ENCODE results near the gene ACOT2.
A peak's percentile ranks its signal among the peaks of the same experiment; 100 is the strongest.
"Not testable (repeated sequence)": the region's sequence is repeated elsewhere in the genome, so short reads cannot be mapped to it uniquely, and the experiment has no call there.

ACOT2 gene

GRCh38 chr14:73582102-73582979 lies 13.3 kb downstream of the ACOT2 start:
- not testable (repeated sequence) for H3K9me3 Mint-ChIP-seq; H3K27ac Mint-ChIP-seq; H3K4me1 Mint-ChIP-seq (ENCODE audit: low read depth); H3K27me3 Mint-ChIP-seq (ENCODE audit: low read depth); H3K36me3 Mint-ChIP-seq (ENCODE audit: low read depth); H3K4me3 Mint-ChIP-seq

- no peak overlapping the region for H3K27ac Mint-ChIP-seq
- H3K36me3 Mint-ChIP-seq (ENCODE audit: low read depth): no peaks in the 10 kb centered on the region
- H3K9me3 Mint-ChIP-seq: no peaks in the 10 kb centered on the region
- H3K4me1 Mint-ChIP-seq (ENCODE audit: low read depth): peaks cover 10% of the 10 kb centered on the region
- peaks cover 17% of the 10 kb centered on the region for H3K27me3 Mint-ChIP-seq (ENCODE audit: low read depth)
- no peak overlapping the region for H3K4me3 Mint-ChIP-seq
Observed at GRCh38 chr14:73588695-73589094, 19.7 kb downstream of the ACOT2 start.

GRCh38 chr14:73589116-73589515 lies 20.1 kb downstream of the ACOT2 start:
- H3K27me3 Mint-ChIP-seq (ENCODE audit: low read depth): peaks cover 21% of the 10 kb centered on the region
- H3K4me1 Mint-ChIP-seq (ENCODE audit: low read depth): peaks cover 10% of the 10 kb centered on the region
- no peaks in the 10 kb centered on the region for H3K36me3 Mint-ChIP-seq (ENCODE audit: low read depth)
- H3K4me3 Mint-ChIP-seq: no peak overlapping the region
- H3K27ac Mint-ChIP-seq: peak overlapping the region; percentile 29
- no peaks in the 10 kb centered on the region for H3K9me3 Mint-ChIP-seq

- peaks cover 22% of the 10 kb centered on the region for H3K27me3 Mint-ChIP-seq (ENCODE audit: low read depth)
- not testable (repeated sequence) for H3K36me3 Mint-ChIP-seq (ENCODE audit: low read depth); H3K27ac Mint-ChIP-seq; H3K4me1 Mint-ChIP-seq (ENCODE audit: low read depth); H3K4me3 Mint-ChIP-seq; H3K9me3 Mint-ChIP-seq
Observed at GRCh38 chr14:73590673-73591004, 21.6 kb downstream of the ACOT2 start.

- Mint-ChIP-seq H3K4me3 (peak within 1 kb of the TSS; percentile 65), H3K36me3 (ENCODE audit: low read depth) (no peaks in the 10 kb centered on the region), H3K9me3 (no peaks in the 10 kb centered on the region), H3K27ac (no peak within 1 kb of the TSS), H3K27me3 (ENCODE audit: low read depth) (peaks cover 22% of the 10 kb centered on the region), H3K4me1 (ENCODE audit: low read depth) (peaks cover 10% of the 10 kb centered on the region)
Observed at GRCh38 chr14:73591690-73592449, 22.9 kb downstream of the ACOT2 start, which contains the start of gene ACOT4. ACOT4 (plus strand) TSS chr14:73591873; CDS start chr14:73591960, 87 bp downstream.

GRCh38 chr14:73594491-73594890 lies 25.5 kb downstream of the ACOT2 start:
- H3K4me3 Mint-ChIP-seq: no peak overlapping the region
- no peaks in the 10 kb centered on the region for H3K9me3 Mint-ChIP-seq
- peaks cover 10% of the 10 kb centered on the region for H3K4me1 Mint-ChIP-seq (ENCODE audit: low read depth)
- peaks cover 18% of the 10 kb centered on the region for H3K27me3 Mint-ChIP-seq (ENCODE audit: low read depth)
- H3K36me3 Mint-ChIP-seq (ENCODE audit: low read depth): no peaks in the 10 kb centered on the region
- H3K27ac Mint-ChIP-seq: no peak overlapping the region

GRCh38 chr14:73599499-73599898 lies 30.5 kb downstream of the ACOT2 start:
- no peak overlapping the region for H3K27ac Mint-ChIP-seq
- no peaks in the 10 kb centered on the region for H3K36me3 Mint-ChIP-seq (ENCODE audit: low read depth)
- H3K27me3 Mint-ChIP-seq (ENCODE audit: low read depth): peaks cover 7% of the 10 kb centered on the region
- no peaks in the 10 kb centered on the region for H3K9me3 Mint-ChIP-seq
- H3K4me1 Mint-ChIP-seq (ENCODE audit: low read depth): no peaks in the 10 kb centered on the region
- H3K4me3 Mint-ChIP-seq: no peak overlapping the region

- Mint-ChIP-seq H3K4me1 (ENCODE audit: low read depth) (peaks cover 2% of the 10 kb centered on the region), H3K27ac (no peak overlapping the region), H3K9me3 (no peaks in the 10 kb centered on the region), H3K4me3 (no peak overlapping the region), H3K27me3 (ENCODE audit: low read depth) (peaks cover 7% of the 10 kb centered on the region), H3K36me3 (ENCODE audit: low read depth) (no peaks in the 10 kb centered on the region)
Observed at GRCh38 chr14:73602994-73603393, 34.0 kb downstream of the ACOT2 start.

GRCh38 chr14:73606271-73606670 lies 37.3 kb downstream of the ACOT2 start:
- Mint-ChIP-seq H3K27ac (no peak overlapping the region), H3K4me1 (ENCODE audit: low read depth) (peaks cover 2% of the 10 kb centered on the region), H3K9me3 (peaks cover 3% of the 10 kb centered on the region), H3K36me3 (ENCODE audit: low read depth) (no peaks in the 10 kb centered on the region), H3K27me3 (ENCODE audit: low read depth) (no peaks in the 10 kb centered on the region), H3K4me3 (no peak overlapping the region)

- Mint-ChIP-seq H3K27ac (no peak overlapping the region), H3K9me3 (peaks cover 4% of the 10 kb centered on the region), H3K36me3 (ENCODE audit: low read depth) (no peaks in the 10 kb centered on the region), H3K4me1 (ENCODE audit: low read depth) (peaks cover 2% of the 10 kb centered on the region), H3K4me3 (no peak overlapping the region), H3K27me3 (ENCODE audit: low read depth) (no peaks in the 10 kb centered on the region)
Observed at GRCh38 chr14:73607241-73607640, 38.2 kb downstream of the ACOT2 start.

GRCh38 chr14:73610687-73611086 lies 41.7 kb downstream of the ACOT2 start:
- Mint-ChIP-seq H3K9me3 (peaks cover 4% of the 10 kb centered on the region), H3K27me3 (ENCODE audit: low read depth) (peaks cover 5% of the 10 kb centered on the region), H3K4me1 (ENCODE audit: low read depth) (peaks cover 3% of the 10 kb centered on the region), H3K27ac (no peak overlapping the region), H3K4me3 (no peak overlapping the region), H3K36me3 (ENCODE audit: low read depth) (no peaks in the 10 kb centered on the region)

- Mint-ChIP-seq H3K27ac (peak within 1 kb of the TSS; percentile 55), H3K36me3 (ENCODE audit: low read depth) (no peaks in the 10 kb centered on the region), H3K27me3 (ENCODE audit: low read depth) (peaks cover 5% of the 10 kb centered on the region), H3K4me1 (ENCODE audit: low read depth) (peaks cover 1% of the 10 kb centered on the region), H3K4me3 (peak within 1 kb of the TSS; percentile 82), H3K9me3 (peaks cover 4% of the 10 kb centered on the region)
Observed at GRCh38 chr14:73612339-73613045, 43.5 kb downstream of the ACOT2 start, which contains the start of gene ACOT6. ACOT6 (plus strand) TSS chr14:73612517; CDS start chr14:73612572, 55 bp downstream.

- H3K4me1 Mint-ChIP-seq (ENCODE audit: low read depth): peaks cover 1% of the 10 kb centered on the region
- peak overlapping the region; percentile 55 for H3K27ac Mint-ChIP-seq
- H3K36me3 Mint-ChIP-seq (ENCODE audit: low read depth): no peaks in the 10 kb centered on the region
- peaks cover 4% of the 10 kb centered on the region for H3K9me3 Mint-ChIP-seq
- H3K4me3 Mint-ChIP-seq: peak overlapping the region; percentile 82
- H3K27me3 Mint-ChIP-seq (ENCODE audit: low read depth): peaks cover 5% of the 10 kb centered on the region
Observed at GRCh38 chr14:73613046-73613383, 44.0 kb downstream of the ACOT2 start.

- Mint-ChIP-seq H3K27ac (no peak overlapping the region), H3K4me3 (peak overlapping the region; percentile 82), H3K9me3 (peaks cover 4% of the 10 kb centered on the region), H3K4me1 (ENCODE audit: low read depth) (peaks cover 1% of the 10 kb centered on the region), H3K27me3 (ENCODE audit: low read depth) (peaks cover 5% of the 10 kb centered on the region), H3K36me3 (ENCODE audit: low read depth) (no peaks in the 10 kb centered on the region)
Observed at GRCh38 chr14:73613419-73613963, 44.5 kb downstream of the ACOT2 start.

All from T-helper 1 cell treated with Interleukin-12 subunit alpha and Interleukin-12 subunit beta and Interleukin-4 antibody, amounts not matched to agents 30 μg/mL and 1 μg/mL, for 36 hours (primary cell).